Fibroblast of lung (primary cell): Measurements from ENCODE around the gene ASTN1. TPM values are rescaled to one million over a fixed set of nuclear protein-coding genes. Genes with fewer than 3 reads are reported as not detected.

Experiments used
- DNase-seq, 2 donors: peaks; one replicate each; pipeline versions ENCODE4 v3.0.0 to v3.0.0-alpha.2; 2010; ENCODE audit warnings: low read depth in 2 of 2
- H2AFZ ChIP-seq: 2 replicates; pipeline ENCODE4 v1.5.1; 2012; ENCODE audit warnings: low read length, control low read depth, inconsistent platforms
- H3K27ac ChIP-seq: 2 replicates; pipeline ENCODE4 v1.5.1; 2011; ENCODE audit warnings: low read length, control low read depth; ENCODE audit not compliant: insufficient read depth
- H3K27me3 ChIP-seq: 2 replicates; pipeline ENCODE4 v1.5.1; 2011; ENCODE audit warnings: mild to moderate bottlenecking, low read length; ENCODE audit not compliant: control insufficient read depth, insufficient read depth
- H3K36me3 ChIP-seq: 2 replicates; pipeline ENCODE4 v1.5.1; 2011; ENCODE audit warnings: low read length; ENCODE audit not compliant: control insufficient read depth, insufficient read depth
- H3K4me1 ChIP-seq: 2 replicates; pipeline ENCODE4 v1.5.1; 2011; ENCODE audit warnings: low read length; ENCODE audit not compliant: control insufficient read depth, insufficient read depth; ENCODE audit errors: extremely low read depth
- H3K4me2 ChIP-seq: 2 replicates; pipeline ENCODE4 v1.5.1; 2011; ENCODE audit warnings: low read length, control low read depth; ENCODE audit not compliant: insufficient read depth; ENCODE audit errors: extremely low read depth
- H3K4me3 ChIP-seq, 4 experiments: fragments of 200-600 bp in 1 of 4; sonication (generic) in 1 of 4; replicated peaks in 1 of 4; 2 replicates each; pipeline ENCODE4 v1.5.1; 2011 to 2016; ENCODE audit warnings: low read length in 4 of 4, low read depth in 3 of 4, mild to moderate bottlenecking in 3 of 4, control low read depth in 2 of 4, inconsistent platforms in 1 of 4, mixed read lengths in 1 of 4; ENCODE audit not compliant: insufficient read depth in 1 of 4; ENCODE audit errors: control extremely low read depth in 1 of 4
- H3K79me2 ChIP-seq: 2 replicates; pipeline ENCODE4 v1.5.1; 2012; ENCODE audit warnings: mild to moderate bottlenecking, low read length, inconsistent platforms; ENCODE audit not compliant: control insufficient read depth, insufficient read depth
- H3K9ac ChIP-seq: 2 replicates; pipeline ENCODE4 v1.5.1; 2011; ENCODE audit warnings: mild to moderate bottlenecking, low read length, control low read depth; ENCODE audit not compliant: insufficient read depth
- H3K9me3 ChIP-seq: 2 replicates; pipeline ENCODE4 v1.5.1; 2012; ENCODE audit warnings: low read depth, low read length; ENCODE audit not compliant: control insufficient read depth, insufficient read depth
- H4K20me1 ChIP-seq: 2 replicates; pipeline ENCODE4 v1.5.1; 2011; ENCODE audit warnings: low read length; ENCODE audit not compliant: control insufficient read depth, insufficient read depth; ENCODE audit errors: extremely low read depth
- CTCF ChIP-seq, 2 donors: IDR thresholded peaks in 1 of 2; conservative IDR thresholded peaks in 1 of 2; 1 replicate in 1 of 2; 2 replicates in 1 of 2; pipeline ENCODE4 v1.5.1; 2011 to 2012; ENCODE audit warnings: low read length in 2 of 2, control low read depth in 1 of 2, inconsistent platforms in 1 of 2, low read depth in 1 of 2, mild to moderate bottlenecking in 1 of 2
- EZH2 ChIP-seq: IDR thresholded peaks from 2 replicates; pipeline ENCODE4 v1.5.1; 2012; ENCODE audit warnings: low read length, control low read depth, mild to moderate bottlenecking; ENCODE audit errors: missing control alignments
- polyA plus RNA-seq, 2 donors: library from polyadenylated mRNA; depleted of rRNA in 1 of 2; stranded (reverse) in 1 of 2; unstranded in 1 of 2; fragments of >200 nt; gene quantifications; 2 replicates each; pipeline ENCODE4 v1.2.1, GENCODE V29; 2011 to 2012; ENCODE audit warnings: missing spikeins in 1 of 2
- total RNA-seq: library from RNA; depleted of rRNA; stranded (reverse); fragments of >200 nt; gene quantifications from 2 replicates; pipeline ENCODE4 v1.2.1, GENCODE V29; 2014

ASTN1 gene
- total and polyA plus RNA-seq, 2 donors (not counting 1 experiment from before 2014, with no cell fraction given) = 0.06 to 0.17 TPM

GRCh38 chr1:176838276-176838995 is 326.1 kb downstream of the ASTN1 start:
- H4K20me1 ChIP-seq = no peaks in the 10 kb centered on the region
- no peaks in the 10 kb centered on the region for H3K4me1 ChIP-seq
- no peaks in the 10 kb centered on the region for H3K36me3 ChIP-seq
- no peak overlapping the region for H3K4me3 ChIP-seq
- no peaks in the 10 kb centered on the region for H3K27me3 ChIP-seq
- TF ChIP-seq EZH2 (no peak), CTCF (conservative IDR thresholded peaks at IDR 0.05 in 1 of 2, IDR thresholded peaks at IDR 0.05 in 1 of 2; ENCODE audit: low read depth in 1 of 2, low read length in 2 of 2) (no peak)
- no peaks in the 10 kb centered on the region for H3K79me2 ChIP-seq
- H3K9me3 ChIP-seq = no peaks in the 10 kb centered on the region
- no peak overlapping the region for H3K4me2 ChIP-seq
- no peak overlapping the region for H3K27ac ChIP-seq
- DNase-seq = no peak
- H2AFZ ChIP-seq = no peak overlapping the region
- H3K9ac ChIP-seq = no peak overlapping the region

GRCh38 chr1:176837708-176838107 is 326.8 kb downstream of the ASTN1 start:
- H3K4me3 ChIP-seq = no peak overlapping the region
- no peaks in the 10 kb centered on the region for H3K27me3 ChIP-seq
- H3K36me3 ChIP-seq = no peaks in the 10 kb centered on the region
- DNase-seq = no peak
- H3K79me2 ChIP-seq = no peaks in the 10 kb centered on the region
- H3K9ac ChIP-seq = no peak overlapping the region
- no peaks in the 10 kb centered on the region for H3K9me3 ChIP-seq
- no peak for TF ChIP-seq CTCF (conservative IDR thresholded peaks at IDR 0.05 in 1 of 2, IDR thresholded peaks at IDR 0.05 in 1 of 2; ENCODE audit: low read depth in 1 of 2, low read length in 2 of 2)
- no peak for TF ChIP-seq EZH2
- no peak overlapping the region for H3K4me2 ChIP-seq
- no peak overlapping the region for H3K27ac ChIP-seq
- no peaks in the 10 kb centered on the region for H3K4me1 ChIP-seq
- H2AFZ ChIP-seq = no peak overlapping the region
- H4K20me1 ChIP-seq = no peaks in the 10 kb centered on the region

- no peaks in the 10 kb centered on the region for H3K27me3 ChIP-seq
- H3K9ac ChIP-seq = no peak overlapping the region
- H3K36me3 ChIP-seq = no peaks in the 10 kb centered on the region
- no peaks in the 10 kb centered on the region for H3K4me1 ChIP-seq
- no peak overlapping the region for H2AFZ ChIP-seq
- TF ChIP-seq EZH2 = no peak
- TF ChIP-seq CTCF (conservative IDR thresholded peaks at IDR 0.05 in 1 of 2, IDR thresholded peaks at IDR 0.05 in 1 of 2; ENCODE audit: low read depth in 1 of 2, low read length in 2 of 2) = no peak
- H4K20me1 ChIP-seq = no peaks in the 10 kb centered on the region
- H3K79me2 ChIP-seq = no peaks in the 10 kb centered on the region
- no peak overlapping the region for H3K27ac ChIP-seq
- no peaks in the 10 kb centered on the region for H3K9me3 ChIP-seq
- no peak for DNase-seq
- no peak overlapping the region for H3K4me2 ChIP-seq
- H3K4me3 ChIP-seq = no peak overlapping the region
Observed at GRCh38 chr1:176831150-176831549, 333.4 kb downstream of the ASTN1 start.
